SK-MEL-5 (cell line): Measurements from ENCODE around the gene LSM10. TPM values are rescaled to one million over a fixed set of nuclear protein-coding genes. Genes with fewer than 3 reads are reported as not detected.

ENCODE experiments used
- DNase-seq: peaks from one replicate; pipeline ENCODE4 v3.0.0-alpha.2; 2016; ENCODE audit warnings: low read depth, low spot score
- in situ Hi-C: cut with HindIII; loops from 2 replicates; pipeline ENCODE4 v1.10.0; 2016; ENCODE audit warnings: low sequenced_read_pairs, high pct_unique_total_duplicates, low pct_unique_long_range_greater_than_20kb
- total RNA-seq: library from RNA; depleted of rRNA; stranded (reverse); fragments of >200 nt; shearing (Covaris generic); gene quantifications from 2 replicates; pipeline ENCODE4 v1.2.3, GENCODE V29; 2014

LSM10 gene
- total RNA-seq, 1 experiment from 2014 or later: 5.3 TPM

GRCh38 chr1:36389261-36389660, 8.4 kb downstream of the LSM10 start:
- no peak for DNase-seq
- in situ Hi-C loops: no loop called here

DNA sequence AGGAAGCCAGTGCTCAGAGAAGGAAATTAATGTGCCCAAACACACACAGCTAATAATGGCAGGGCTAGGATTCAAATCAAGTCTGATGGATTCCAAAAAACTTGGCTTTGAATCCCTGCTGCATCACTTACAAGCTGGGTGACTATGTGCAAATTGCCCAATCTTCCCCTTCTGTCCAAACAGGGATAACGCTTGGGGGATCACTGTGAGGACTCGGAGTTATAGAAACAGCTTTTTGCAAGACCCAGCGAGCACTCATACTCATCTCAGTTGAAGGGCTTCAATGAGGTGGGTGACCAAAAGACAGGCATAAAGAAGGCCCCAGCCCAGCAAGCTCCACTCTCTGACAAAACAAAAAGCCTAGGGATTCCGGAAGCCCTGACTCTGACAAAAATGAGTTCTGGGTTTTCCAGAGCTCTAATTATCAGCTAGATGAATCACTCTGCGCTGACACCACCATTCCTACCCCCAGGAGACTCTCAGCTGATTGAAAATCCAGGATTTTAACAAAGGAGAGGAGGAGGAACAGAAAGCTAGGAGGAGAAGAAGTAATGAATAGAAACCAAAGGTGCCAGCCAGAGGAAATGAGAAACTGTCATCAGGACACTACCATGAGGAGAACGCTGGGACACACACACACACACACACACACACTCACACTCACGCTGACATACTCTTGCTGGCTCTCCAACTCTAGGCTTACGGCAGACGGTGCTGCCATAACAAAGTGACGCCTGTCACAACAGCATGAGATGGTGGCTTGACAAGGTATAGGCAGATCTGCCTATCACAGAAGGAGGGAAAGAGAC, 10.4 kb downstream of the LSM10 start:
- DNase-seq: peak; percentile 55
- in situ Hi-C loops: no loop called here

DNA sequence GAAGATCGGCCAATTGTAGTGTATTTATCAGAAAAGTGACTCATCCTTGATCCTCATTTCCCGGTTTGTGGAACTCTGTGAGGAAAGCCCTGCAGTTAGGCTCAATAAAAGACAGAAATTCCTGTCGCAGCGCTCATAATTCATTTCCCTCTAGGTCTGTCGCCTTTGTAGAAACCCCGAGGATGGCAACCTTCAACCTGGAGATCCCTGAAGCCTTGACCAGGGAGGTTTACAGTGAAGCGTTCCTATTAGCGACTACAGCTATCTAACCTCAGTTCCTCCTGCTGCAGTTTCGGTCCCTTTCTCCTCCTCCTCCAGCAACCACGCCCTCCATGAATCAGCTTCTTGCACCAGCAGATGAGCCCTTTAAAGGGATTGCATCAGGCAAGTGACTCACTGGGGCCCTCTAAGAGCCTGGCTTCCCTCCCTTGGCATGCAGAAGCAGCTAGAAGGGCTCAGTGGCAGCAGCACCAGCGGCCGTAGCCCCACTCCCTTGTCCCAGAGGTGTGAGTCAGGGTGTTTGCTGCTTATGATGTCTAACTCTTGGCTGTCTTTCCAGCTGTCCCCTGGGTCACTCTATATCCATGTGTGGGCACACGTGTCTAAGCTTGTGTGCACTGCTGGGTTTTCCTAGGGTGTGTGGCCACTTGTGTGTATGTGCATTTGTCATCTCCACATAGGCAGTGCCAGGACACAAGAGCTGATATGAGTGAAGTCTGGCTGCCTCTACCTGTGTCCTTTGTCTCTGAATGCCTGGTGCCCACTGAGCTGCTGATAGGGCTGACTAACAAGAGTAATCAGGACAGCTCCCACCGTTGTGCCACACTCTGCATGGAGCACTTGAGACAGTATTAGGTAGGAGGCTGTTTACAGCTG, 11.2 kb downstream of the LSM10 start:
- in situ Hi-C loops: no loop called here
- peak; percentile 97 for DNase-seq

GRCh38 chr1:36385410-36386264, 12.1 kb downstream of the LSM10 start, which contains the start of gene STK40:
Gene STK40, minus strand, starts transcription at chr1:36385924. Its CDS starts 24,592 bp downstream, at chr1:36361332.
- in situ Hi-C loops: no loop called here
- peak; percentile 99 for DNase-seq

- in situ Hi-C loops: no loop called here
- peak; percentile 44 for DNase-seq
These were observed 12.9 kb downstream of the LSM10 start for GRCh38 chr1:36384542-36385409.

- in situ Hi-C loops: no loop called here
- no peak for DNase-seq
These were observed 14.5 kb downstream of the LSM10 start for GRCh38 chr1:36383240-36383639.

GRCh38 chr1:36382669-36383068, 15.0 kb downstream of the LSM10 start:
- no peak for DNase-seq
- in situ Hi-C loops: no loop called here

GRCh38 chr1:36382231-36382630, 15.5 kb downstream of the LSM10 start:
- no peak for DNase-seq
- in situ Hi-C loops: no loop called here

DNA sequence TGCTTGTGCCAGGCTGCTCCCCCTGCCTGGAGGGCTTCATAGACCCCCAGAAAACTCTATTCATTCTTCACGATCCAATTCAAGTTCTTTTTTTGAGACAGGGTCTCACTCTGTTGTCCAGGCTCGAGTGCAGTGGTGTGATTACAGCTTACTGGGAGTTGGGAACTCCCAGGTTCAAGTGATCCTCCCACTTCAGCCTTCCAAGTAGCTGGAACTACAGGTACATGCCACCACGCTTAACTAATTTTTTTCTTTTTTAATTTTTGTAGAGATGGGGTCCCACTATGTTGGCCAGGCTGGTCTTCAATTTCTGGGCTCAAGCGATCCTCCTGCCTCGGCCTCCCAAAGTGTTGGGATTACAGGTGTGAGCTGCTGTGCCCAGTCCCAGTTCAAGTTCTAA, 16.3 kb downstream of the LSM10 start:
- in situ Hi-C loops: no loop called here
- no peak for DNase-seq

DNA sequence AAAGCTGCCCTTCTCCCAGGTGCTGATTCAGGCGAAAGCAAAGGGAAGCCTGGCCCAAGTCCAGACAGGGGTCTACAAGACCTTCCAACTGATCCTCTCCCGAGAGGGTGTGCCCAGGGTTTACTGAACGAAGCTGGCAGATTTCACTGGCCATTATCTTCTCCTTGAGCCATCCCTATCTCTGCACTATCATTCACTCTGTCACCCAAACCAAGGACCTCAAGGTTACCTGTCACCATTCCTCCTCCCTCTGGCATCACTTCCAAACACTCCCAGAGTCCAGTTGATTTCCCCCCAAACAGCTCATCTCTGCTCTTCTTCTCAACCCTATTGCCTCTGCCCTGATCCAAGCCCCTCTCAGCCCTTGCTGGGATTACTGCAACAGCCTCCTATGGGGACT, 16.9 kb downstream of the LSM10 start:
- DNase-seq: no peak
- in situ Hi-C loops: no loop called here

DNA sequence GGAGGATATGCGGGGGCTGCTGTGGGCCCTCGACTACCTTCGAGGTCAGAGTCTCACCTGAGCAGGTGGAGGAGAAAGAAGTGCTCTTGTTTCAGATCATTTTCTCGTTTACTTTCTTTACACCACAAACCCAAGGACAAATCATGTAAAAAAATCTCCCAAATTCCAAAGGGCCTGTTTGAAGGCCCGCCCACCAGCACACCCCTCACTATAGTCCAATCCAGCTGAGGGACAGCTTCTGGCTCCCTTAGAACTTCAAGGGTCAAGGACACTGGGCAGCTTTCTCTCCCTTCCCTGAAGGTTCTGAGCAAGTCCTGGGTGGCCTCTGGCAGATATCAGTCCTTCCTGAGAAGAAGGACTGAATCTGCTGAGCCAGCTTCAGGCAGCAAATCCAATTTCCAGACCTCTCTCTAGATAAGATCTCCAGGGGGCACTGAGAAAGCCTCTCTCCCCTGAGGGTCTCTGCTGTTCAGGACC, 17.5 kb downstream of the LSM10 start:
- no peak for DNase-seq
- in situ Hi-C loops: no loop called here

DNA sequence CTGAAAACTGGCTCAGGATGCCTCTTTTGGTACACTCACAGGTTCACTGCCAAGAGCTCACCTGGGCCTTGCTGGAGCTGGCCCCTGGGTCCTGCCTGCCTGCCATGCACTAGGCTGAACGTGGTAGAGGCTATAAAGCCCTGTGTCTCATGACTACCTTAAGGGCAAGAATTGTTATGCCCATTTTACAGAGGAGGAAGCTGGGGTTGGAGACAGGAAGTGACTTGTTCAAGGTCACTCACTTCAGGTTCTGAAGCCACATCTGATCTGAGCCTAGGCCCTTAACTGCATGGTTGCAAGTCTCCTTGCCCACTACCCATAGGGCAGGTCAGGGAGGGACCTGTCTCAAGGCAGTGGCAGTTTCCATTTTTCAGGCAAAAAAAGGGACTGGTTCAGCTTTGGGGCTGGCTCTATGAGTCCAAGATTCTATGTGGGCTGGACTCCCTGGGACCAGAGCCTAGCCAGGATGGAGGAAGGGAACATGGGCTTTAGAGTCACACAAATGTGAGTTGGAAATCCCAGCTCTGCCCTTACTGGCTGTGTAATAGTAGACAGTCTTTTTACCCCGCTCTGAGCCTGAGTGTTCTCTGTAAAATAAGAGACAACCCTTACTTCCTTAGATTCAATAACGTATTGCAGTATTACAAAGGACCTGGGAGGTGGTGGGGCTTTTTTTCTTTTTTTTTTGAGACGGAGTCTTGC, 19.8 kb downstream of the LSM10 start:
- DNase-seq: no peak
- in situ Hi-C loops: no loop called here

DNA sequence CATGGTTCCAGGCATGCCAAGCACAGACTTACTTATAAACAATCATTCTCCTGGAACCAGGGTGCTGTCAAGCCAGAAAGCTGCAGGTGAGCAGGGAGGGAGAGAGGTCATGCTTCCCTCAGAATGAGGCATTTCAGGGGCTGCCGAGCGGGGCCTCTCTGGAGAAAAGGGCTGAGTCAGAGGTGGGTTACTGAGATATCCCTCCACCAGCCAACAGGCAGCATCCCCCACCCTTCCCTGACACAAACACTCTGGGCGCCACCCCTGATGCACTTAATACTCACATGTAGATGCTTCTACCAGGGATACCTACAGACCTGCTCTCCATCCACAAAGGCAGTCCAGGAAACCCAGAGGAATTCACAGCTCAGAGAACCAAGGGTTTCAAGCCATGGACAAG, 25.1 kb downstream of the LSM10 start:
- DNase-seq: no peak

GRCh38 chr1:36369061-36369861, 28.4 kb downstream of the LSM10 start:
- in situ Hi-C loops: no loop called here
- peak; percentile 70 for DNase-seq

More for the DNA sequence above, 25.1 kb downstream of the LSM10 start:
- in situ Hi-C loops: no loop called here

- no peak for DNase-seq
- in situ Hi-C loops: no loop called here
These were observed 29.9 kb downstream of the LSM10 start for GRCh38 chr1:36367798-36368197.

GRCh38 chr1:36367066-36367465, 30.6 kb downstream of the LSM10 start:
- in situ Hi-C loops: no loop called here
- DNase-seq: no peak
